Gastrocnemius medialis (tissue), 4 donors: ENCODE data around the gene IL20RA. TPM values are rescaled to one million over a fixed set of nuclear protein-coding genes. Genes with fewer than 3 reads are reported as not detected.

Experiments used
- ATAC-seq, 2 donors: fragments of 150-250 bp; one replicate each; pipeline ENCODE4 v1.9.1; 2016
- DNase-seq, 2 donors: peaks; one replicate each; pipeline ENCODE4 v3.0.0-alpha.2; 2019
- H3K27ac ChIP-seq, 4 donors: fragments of 200-600 bp; sonication (generic); 1 replicate in 1 of 4; 2 replicates in 3 of 4; pipeline ENCODE4 v1.5.1; 2016 to 2018; ENCODE audit warnings: mild to moderate bottlenecking in 2 of 4, moderate library complexity in 1 of 4
- H3K27me3 ChIP-seq, 3 donors: fragments of 200-600 bp; sonication (generic) in 2 of 3; 1 replicate in 1 of 3; 2 replicates in 2 of 3; pipeline versions ENCODE4 v1.5.1 to v1.6.0; 2016 to 2019; ENCODE audit warnings: mild to moderate bottlenecking in 1 of 3, moderate library complexity in 1 of 3
- H3K36me3 ChIP-seq, 2 donors: fragments of 200-600 bp; sonication (generic) in 1 of 2; one replicate each; pipeline ENCODE4 v1.5.1; 2017 to 2018
- H3K4me1 ChIP-seq, 2 donors: fragments of 200-600 bp; sonication (generic) in 1 of 2; one replicate each; pipeline ENCODE4 v1.5.1; 2016 to 2017; ENCODE audit warnings: mild to moderate bottlenecking in 2 of 2
- H3K4me3 ChIP-seq, 4 donors: fragments of 200-600 bp; sonication (generic) in 3 of 4; 1 replicate in 1 of 4; 2 replicates in 3 of 4; pipeline ENCODE4 v1.5.1; 2016 to 2019; ENCODE audit warnings: mild to moderate bottlenecking in 2 of 4
- H3K9me3 ChIP-seq, 3 donors: fragments of 200-600 bp; sonication (generic) in 2 of 3; 1 replicate in 1 of 3; 2 replicates in 2 of 3; pipeline ENCODE4 v1.5.1; 2016 to 2019
- CTCF ChIP-seq, 5 experiments: fragments of 450-650 bp in 3 of 5; fragments of 200-600 bp in 2 of 5; sonication (generic) in 2 of 5; IDR thresholded peaks in 4 of 5; conservative IDR thresholded peaks in 1 of 5; 1 replicate in 4 of 5; 2 replicates in 1 of 5; pipeline ENCODE4 v1.5.1; 2016 to 2019; ENCODE audit warnings: antibody characterized with exemption in 5 of 5, mild to moderate bottlenecking in 3 of 5, moderate library complexity in 3 of 5
- POLR2A ChIP-seq, 2 donors: fragments of 450-650 bp; IDR thresholded peaks; one replicate each; pipeline ENCODE4 v1.6.1; 2017; ENCODE audit warnings: antibody characterized with exemption in 2 of 2, mild to moderate bottlenecking in 2 of 2, moderate library complexity in 2 of 2
- in situ Hi-C, 4 donors: fragments of 200-750 bp; cut with MboI; loops; one replicate each; pipeline versions ENCODE4 v1.15.0 to v1.8.0; 2017; ENCODE audit warnings: low sequenced_read_pairs in 4 of 4
- intact Hi-C: fragments of 100-400 bp; cut with DNase I; formaldehyde crosslinking; loops from one replicate; pipeline ENCODE4 v1.15.1; 2023; ENCODE audit warnings: low total_unique reads
- total RNA-seq, 4 donors: library from RNA; depleted of rRNA; stranded (reverse); fragments of >200 nt; gene quantifications; one replicate each; pipeline versions ENCODE4 v1.1.0 to v1.2.3, GENCODE V29; 2016

The IL20RA gene
- total RNA-seq, 4 donors from 2014 or later: 0.32 to 1.1 TPM; not detected in 2

GRCh38 chr6:136994782-136995181, 50.0 kb downstream of the IL20RA start:
- DNase-seq (no peak), ATAC-seq (no peak)
- in situ Hi-C loops (no loop called here), intact Hi-C loops (no loop called here)
- Histone ChIP-seq H3K9me3 (no peaks in the 10 kb centered on the region), H3K36me3 (no peaks in the 10 kb centered on the region), H3K4me1 (peaks cover 0 to 5% of the 10 kb centered on the region in 2 donors), H3K4me3 (no peak overlapping the region), H3K27ac (no peak overlapping the region), H3K27me3 (peaks cover 13 to 16% (median 15%) of the 10 kb centered on the region in 3 donors)
- TF ChIP-seq CTCF (IDR thresholded peaks at IDR 0.05 in 4 of 5, conservative IDR thresholded peaks at IDR 0.05 in 1 of 5): no peak
- no peak for TF ChIP-seq POLR2A (IDR thresholded peaks at IDR 0.05)

DNA sequence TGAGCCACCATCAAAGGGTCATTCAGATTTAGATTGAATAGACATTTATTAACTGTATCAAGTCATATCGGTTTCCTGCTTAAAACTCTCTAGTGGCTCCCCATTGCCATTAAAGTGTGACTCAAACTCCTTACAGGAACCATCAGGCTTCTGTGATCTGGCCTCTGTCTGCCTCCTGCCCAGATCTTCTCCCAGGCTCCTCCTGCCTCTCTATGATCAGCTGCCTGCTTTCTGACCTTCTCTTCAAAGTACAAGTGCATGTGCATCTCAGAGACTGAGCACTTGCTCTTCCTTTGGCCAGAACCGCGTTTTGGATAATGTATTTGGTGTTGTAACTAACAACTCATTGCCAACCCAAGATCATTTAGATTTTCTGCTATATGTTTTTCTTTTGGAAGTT, 52.7 kb downstream of the IL20RA start:
- Histone ChIP-seq H3K9me3 (no peaks in the 10 kb centered on the region), H3K27me3 (peaks cover 19 to 21% (median 20%) of the 10 kb centered on the region in 3 donors)
- TF ChIP-seq POLR2A (IDR thresholded peaks at IDR 0.05) (no peak), CTCF (IDR thresholded peaks at IDR 0.05 in 4 of 5, conservative IDR thresholded peaks at IDR 0.05 in 1 of 5) (no peak)

DNA sequence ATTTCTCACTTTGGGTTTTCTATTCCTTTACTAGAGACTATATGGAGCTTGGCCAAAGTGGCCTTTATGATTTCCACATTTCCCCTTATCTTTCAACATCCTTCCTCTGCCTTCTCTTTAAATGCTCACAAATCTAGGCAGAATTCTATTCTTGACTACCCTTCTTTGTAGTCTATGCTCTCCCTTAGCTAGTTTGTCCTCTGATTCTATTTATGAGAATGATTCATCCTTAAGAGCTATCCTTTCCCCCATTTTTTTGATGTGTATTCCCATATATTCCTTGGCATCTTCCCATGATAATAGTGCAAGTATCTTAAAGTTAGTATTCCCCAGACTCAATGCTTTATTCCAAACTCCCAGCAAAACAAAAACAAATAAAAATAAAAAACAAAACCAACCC, 53.1 kb downstream of the IL20RA start:
- no peak for ATAC-seq
- intact Hi-C loops: no loop called here
- H3K27ac ChIP-seq: no peak overlapping the region
- no peaks in the 10 kb centered on the region for H3K36me3 ChIP-seq
- peaks cover 0 to 8% of the 10 kb centered on the region in 2 donors for H3K4me1 ChIP-seq
- TF ChIP-seq CTCF (IDR thresholded peaks at IDR 0.05 in 4 of 5, conservative IDR thresholded peaks at IDR 0.05 in 1 of 5) (no peak), POLR2A (IDR thresholded peaks at IDR 0.05) (no peak)
- H3K9me3 ChIP-seq: no peaks in the 10 kb centered on the region
- no peak overlapping the region for H3K4me3 ChIP-seq
- DNase-seq: no peak
- in situ Hi-C loops: no loop called here
- H3K27me3 ChIP-seq: peaks cover 19 to 21% (median 20%) of the 10 kb centered on the region in 3 donors

More for the DNA sequence above, 52.7 kb downstream of the IL20RA start:
- Histone ChIP-seq H3K27ac (no peak overlapping the region), H3K4me3 (no peak overlapping the region), H3K4me1 (peaks cover 0 to 8% of the 10 kb centered on the region in 2 donors), H3K36me3 (no peaks in the 10 kb centered on the region)
- in situ Hi-C loops: no loop called here
- intact Hi-C loops: no loop called here
- no peak for DNase-seq
- no peak for ATAC-seq

- ATAC-seq (no peak), DNase-seq (no peak)
- Histone ChIP-seq H3K27me3 (peaks cover 19 to 21% (median 20%) of the 10 kb centered on the region in 3 donors), H3K9me3 (no peaks in the 10 kb centered on the region), H3K4me1 (peaks cover 0 to 8% of the 10 kb centered on the region in 2 donors), H3K36me3 (no peaks in the 10 kb centered on the region), H3K4me3 (no peak overlapping the region), H3K27ac (no peak overlapping the region)
- TF ChIP-seq CTCF (IDR thresholded peaks at IDR 0.05 in 4 of 5, conservative IDR thresholded peaks at IDR 0.05 in 1 of 5) (no peak), POLR2A (IDR thresholded peaks at IDR 0.05) (no peak)
- intact Hi-C loops (no loop called here), in situ Hi-C loops (no loop called here)
These were observed 54.0 kb downstream of the IL20RA start for GRCh38 chr6:136990754-136991153.

DNA sequence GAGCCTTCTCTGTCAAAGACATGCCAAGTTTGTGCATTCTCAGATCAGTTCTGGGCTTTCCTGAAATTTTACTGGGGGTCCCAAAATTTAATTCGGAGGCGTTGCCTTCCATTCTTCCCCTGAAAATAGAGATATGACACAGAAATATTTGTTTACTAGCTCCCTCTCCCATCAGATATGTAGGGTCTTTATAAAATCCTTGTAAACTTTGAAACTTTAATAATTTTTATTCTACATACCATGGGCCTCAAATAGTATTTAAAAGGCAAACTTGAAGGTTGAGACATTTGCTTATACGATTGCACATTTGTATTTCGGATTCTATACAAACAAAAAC, 54.6 kb downstream of the IL20RA start:
- intact Hi-C loops (no loop called here), in situ Hi-C loops (no loop called here)
- no peaks in the 10 kb centered on the region for H3K9me3 ChIP-seq
- H3K27me3 ChIP-seq: peaks cover 19 to 21% (median 20%) of the 10 kb centered on the region in 3 donors
- ATAC-seq: no peak
- peak overlapping the region; percentile 33 to 44 (median 38) for H3K4me3 ChIP-seq
- H3K36me3 ChIP-seq: no peaks in the 10 kb centered on the region
- DNase-seq: no peak
- no peak overlapping the region for H3K27ac ChIP-seq
- TF ChIP-seq CTCF (IDR thresholded peaks at IDR 0.05 in 4 of 5, conservative IDR thresholded peaks at IDR 0.05 in 1 of 5) (no peak), POLR2A (IDR thresholded peaks at IDR 0.05) (no peak)
- peaks cover 0 to 8% of the 10 kb centered on the region in 2 donors for H3K4me1 ChIP-seq
